Measurements from ENCODE around the gene TERT.
"Not testable (repeated sequence)": the region's sequence is repeated elsewhere in the genome, so short reads cannot be mapped to it uniquely, and the experiment has no call there.

The TERT gene

DNA sequence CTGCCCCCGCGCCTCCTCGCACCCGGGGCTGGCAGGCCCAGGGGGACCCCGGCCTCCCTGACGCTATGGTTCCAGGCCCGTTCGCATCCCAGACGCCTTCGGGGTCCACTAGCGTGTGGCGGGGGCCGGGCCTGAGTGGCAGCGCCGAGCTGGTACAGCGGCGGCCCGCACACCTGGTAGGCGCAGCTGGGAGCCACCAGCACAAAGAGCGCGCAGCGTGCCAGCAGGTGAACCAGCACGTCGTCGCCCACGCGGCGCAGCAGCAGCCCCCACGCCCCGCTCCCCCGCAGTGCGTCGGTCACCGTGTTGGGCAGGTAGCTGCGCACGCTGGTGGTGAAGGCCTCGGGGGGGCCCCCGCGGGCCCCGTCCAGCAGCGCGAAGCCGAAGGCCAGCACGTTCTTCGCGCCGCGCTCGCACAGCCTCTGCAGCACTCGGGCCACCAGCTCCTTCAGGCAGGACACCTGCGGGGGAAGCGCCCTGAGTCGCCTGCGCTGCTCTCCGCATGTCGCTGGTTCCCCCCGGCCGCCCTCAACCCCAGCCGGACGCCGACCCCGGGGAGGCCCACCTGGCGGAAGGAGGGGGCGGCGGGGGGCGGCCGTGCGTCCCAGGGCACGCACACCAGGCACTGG, 548 bp downstream of the TERT start:
- no peak for DNase-seq (ENCODE audit: low read depth)

GRCh38 chr5:1293416-1294205, 1.3 kb downstream of the TERT start:
- no peak for DNase-seq (ENCODE audit: low read depth)

DNA sequence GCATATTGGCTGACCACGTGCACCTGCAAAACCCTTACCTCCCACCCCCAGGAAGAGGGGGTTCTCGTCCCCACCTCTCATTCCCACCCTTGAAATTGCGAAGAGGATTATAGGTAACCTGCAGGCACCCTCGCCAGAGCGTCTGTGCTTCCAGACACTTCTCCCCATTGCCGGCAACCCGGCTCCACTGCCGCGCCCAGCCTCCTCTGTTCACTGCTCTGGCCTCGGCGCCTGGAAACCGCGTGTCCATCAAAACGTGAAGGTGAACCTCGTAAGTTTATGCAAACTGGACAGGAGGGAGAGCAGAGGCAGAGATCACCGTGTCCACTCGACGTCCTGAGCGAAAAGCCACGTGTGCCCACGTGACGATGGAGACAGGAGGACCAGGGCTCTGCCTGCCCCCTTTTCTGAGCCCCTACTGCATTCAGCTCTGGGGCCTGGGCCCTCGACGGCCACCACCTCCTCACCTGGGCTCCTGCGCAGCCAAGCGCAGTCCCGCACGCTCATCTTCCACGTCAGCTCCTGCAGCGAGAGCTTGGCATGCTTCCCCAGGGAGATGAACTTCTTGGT, 1.9 kb downstream of the TERT start:
- no peak for DNase-seq (ENCODE audit: low read depth)

DNA sequence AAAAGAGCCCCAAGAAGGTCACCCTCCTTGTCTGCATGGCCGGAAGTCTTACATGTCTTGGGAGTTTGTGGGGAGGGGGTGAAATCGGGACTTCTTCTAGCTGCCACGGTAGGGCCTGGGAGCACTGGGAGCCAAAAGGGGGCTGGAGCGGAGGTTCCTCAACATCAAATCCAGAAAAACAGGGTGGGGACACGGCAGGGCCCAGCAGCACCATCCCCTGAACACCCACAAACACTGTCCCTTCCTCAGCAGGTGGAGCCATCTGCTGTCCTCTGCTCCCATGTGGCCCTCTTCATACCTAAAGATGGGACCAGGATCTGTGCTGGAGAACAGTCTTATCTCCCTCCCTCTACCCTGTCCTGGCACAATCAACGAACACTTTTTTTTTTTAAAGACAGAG, 2.7 kb downstream of the TERT start:
- no peak for DNase-seq (ENCODE audit: low read depth)

DNA sequence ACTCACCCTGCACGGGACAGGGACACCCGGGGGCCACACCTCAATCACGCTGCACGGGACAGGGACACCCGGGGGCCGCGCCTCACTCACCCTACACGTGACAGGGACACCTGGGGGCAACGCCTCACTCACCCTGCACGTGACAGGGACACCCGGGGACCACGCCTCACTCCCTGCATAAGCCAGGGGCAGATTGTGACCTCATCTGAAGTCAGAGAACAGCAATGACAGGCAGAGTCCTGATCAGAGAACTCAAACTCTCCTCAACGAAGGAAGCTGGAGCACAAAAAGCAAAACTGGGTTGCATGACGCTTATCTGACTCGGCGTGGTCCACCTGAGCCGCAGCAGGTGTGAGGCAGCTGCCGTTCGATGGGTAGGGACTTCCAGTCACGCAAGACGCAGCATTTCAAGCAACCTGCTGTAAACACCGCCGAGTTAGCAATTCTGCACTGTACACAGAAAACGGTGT, 3.2 kb downstream of the TERT start:
- no peak for DNase-seq (ENCODE audit: low read depth)

DNA sequence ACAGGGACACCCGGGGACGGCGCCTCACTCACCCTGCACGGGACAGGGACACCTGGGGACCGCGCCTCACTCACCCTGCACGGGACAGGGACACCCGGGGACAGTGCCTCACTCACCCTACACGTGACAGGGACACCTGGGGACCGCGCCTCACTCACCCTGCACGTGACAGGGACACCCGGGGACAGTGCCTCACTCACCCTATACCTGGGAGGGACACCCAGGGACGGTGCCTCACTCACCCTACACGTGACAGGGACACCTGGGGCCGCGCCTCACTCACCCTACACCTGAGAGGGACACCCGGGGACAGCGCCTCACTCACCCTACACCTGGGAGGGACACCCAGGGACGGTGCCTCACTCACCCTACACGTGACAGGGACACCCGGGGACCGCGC, 3.9 kb downstream of the TERT start:
- not testable (repeated sequence) for DNase-seq (ENCODE audit: low read depth)

DNA sequence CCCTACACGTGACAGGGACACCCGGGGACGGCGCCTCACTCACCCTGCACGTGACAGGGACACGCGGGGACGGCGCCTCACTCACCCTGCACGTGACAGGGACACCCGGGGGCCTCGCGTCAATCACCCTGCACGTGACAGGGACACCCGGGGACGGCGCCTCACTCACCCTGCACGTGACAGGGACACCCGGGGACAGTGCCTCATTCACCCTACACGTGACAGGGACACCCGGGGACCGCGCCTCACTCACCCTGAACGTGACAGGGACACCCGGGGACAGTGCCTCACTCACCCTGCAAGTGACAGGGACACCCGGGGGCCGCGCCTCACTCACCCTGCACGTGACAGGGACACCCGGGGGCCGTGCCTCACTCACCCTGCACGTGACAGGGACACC, 5.3 kb downstream of the TERT start:
- DNase-seq (ENCODE audit: low read depth), result not testable (repeated sequence)

- DNase-seq (ENCODE audit: low read depth), result no peak
Observed at GRCh38 chr5:1288439-1289335, 6.2 kb downstream of the TERT start.

GRCh38 chr5:1285883-1286291, 9.0 kb downstream of the TERT start:
- no peak for DNase-seq (ENCODE audit: low read depth)

- no peak for DNase-seq (ENCODE audit: low read depth)
Observed at GRCh38 chr5:1285141-1285540, 9.7 kb downstream of the TERT start.

DNA sequence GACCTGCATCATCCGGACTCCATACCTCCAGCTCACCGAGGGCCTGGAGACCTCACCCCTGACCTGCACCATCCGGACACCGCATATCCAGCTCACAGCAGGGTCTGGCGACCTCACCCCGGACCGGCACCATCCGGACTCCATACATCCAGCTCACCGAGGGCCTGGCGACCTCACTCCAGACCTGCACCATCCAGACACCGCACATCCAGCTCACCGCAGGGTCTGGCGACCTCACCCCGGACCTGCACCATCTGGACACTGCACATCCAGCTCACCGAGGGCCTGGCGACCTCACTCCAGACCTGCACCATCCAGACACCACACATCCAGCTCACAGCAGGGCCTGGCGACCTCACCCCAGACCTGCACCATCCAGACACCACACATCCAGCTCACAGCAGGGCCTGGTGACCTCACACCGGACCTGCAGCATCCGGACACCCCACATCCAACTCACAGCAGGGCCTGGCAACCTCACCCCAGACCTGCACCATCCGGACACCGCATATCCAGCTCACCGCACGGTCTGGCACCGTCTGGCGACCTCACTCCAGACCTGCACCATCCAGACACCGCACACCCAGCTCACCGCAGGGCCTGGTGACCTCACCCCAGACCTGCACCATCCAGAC, 10.4 kb downstream of the TERT start:
- DNase-seq (ENCODE audit: low read depth), result not testable (repeated sequence)

- not testable (repeated sequence) for DNase-seq (ENCODE audit: low read depth)
Observed at GRCh38 chr5:1283729-1284041, 11.2 kb downstream of the TERT start.

DNA sequence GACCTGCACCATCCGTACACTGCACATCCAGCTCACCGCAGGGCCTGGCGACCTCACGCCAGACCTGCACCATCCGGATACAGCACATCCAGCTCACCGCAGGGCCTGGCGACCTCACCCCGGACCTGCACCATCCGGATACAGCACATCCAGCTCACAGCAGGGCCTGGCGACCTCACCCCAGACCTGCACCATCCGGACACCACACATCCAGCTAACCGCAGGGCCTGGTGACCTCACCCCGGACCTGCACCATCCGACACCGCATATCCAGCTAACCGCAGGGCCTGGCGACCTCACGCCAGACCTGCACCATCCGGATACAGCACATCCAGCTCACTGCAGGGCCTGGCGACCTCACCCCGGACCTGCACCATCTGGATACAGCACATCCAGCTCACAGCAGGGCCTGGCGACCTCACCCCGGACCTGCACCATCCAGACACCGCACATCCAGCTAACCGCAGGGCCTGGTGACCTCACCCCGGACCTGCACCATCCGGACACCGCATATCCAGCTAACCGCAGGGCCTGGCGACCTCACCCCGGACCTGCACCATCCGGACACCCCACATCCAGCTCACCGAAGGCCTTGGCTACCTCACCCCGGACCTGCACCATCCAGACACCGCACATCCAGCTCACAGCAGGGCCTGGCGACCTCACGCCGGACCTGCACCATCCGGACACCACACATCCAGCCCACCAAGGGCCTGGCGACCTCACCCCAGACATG, 11.7 kb downstream of the TERT start:
- DNase-seq (ENCODE audit: low read depth), result not testable (repeated sequence)

DNA sequence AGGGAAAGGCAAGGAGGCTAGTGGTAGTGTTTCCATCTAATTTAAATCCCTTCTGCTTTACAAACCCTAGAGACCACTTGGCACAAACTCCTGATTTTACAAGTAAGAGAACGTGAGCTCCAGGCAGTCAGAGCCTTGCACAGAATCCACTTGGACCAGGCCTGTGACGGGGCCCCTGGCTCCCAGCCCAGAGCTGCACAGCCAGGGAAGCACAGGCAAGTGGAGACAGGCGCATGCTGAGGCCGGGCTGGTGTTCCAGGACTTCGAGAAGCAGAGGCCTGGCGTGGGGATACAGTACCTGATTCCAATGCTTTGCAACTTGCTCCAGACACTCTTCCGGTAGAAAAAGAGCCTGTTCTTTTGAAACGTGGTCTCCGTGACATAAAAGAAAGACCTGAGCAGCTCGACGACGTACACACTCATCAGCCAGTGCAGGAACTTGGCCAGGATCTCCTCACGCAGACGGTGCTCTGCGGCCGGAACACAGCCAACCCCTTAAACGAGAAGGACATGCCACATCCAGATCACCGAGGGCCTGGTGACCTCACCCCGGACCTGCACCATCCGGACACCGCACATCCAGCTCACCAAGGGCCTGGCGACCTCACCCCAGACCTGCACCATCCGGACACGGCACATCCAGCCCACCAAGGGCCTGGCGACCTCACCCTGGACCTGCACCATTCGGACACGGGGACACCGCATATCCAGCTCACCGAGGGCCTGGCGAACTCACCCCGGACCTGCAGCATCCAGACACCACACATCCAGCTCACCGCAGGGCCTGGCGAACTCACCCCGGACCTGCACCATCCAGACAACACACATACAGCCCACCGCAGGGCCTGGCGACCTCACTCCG, 12.5 kb downstream of the TERT start:
- no peak for DNase-seq (ENCODE audit: low read depth)

DNA sequence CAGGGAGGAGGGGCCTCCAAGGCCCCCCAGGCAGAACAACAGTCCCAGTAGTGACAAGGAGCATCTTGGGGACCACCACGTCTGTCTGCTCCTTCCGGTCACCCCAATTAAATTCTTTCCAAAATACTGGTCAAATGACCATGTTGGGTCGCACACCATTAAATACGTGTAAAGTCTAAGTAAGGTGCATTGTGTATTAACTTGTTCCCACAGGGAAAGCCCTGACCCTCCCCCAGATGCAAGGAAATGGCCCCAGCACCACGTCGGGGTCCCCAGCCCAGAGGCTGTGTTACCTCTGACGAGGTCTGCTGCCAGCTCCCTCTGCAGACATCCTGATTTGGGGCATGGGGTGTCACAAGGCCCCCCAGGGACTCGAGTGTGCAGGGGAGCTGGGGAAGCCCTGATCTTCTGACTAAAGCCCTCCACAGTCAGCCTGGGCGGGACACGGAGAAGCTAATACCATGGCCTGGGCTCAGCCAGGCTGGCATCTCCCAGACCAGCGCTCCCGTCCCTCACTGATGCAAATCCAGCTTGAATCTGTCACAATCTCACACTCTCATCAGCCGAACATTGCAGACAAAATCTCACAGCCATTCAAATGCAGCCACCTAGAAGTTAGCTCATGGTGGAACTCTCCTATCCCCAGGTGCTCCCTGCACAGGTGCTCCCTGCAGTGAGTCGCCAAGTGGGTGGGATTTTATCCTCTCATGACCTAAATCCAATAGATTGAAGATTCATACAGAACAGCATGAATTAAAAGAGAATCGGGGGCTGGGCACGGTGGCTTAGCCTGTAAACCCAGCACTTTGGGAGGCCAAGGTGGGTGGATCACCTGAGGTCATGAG, 13.6 kb downstream of the TERT start:
- DNase-seq (ENCODE audit: low read depth), result no peak

GRCh38 chr5:1280177-1281037, 14.5 kb downstream of the TERT start:
- DNase-seq (ENCODE audit: low read depth), result no peak

GRCh38 chr5:1279443-1280151, 15.3 kb downstream of the TERT start:
- DNase-seq (ENCODE audit: low read depth), result no peak

Measured in GM04504 (cell line).